ENCODE results near the gene LMX1A. TPM values are rescaled to one million over a fixed set of nuclear protein-coding genes. Genes with fewer than 3 reads are reported as not detected.
A peak's percentile ranks its signal among the peaks of the same experiment; 100 is the strongest.

LMX1A gene
- polyA plus RNA-seq, 1 donor from 2014 or later = 0.47 TPM

DNA sequence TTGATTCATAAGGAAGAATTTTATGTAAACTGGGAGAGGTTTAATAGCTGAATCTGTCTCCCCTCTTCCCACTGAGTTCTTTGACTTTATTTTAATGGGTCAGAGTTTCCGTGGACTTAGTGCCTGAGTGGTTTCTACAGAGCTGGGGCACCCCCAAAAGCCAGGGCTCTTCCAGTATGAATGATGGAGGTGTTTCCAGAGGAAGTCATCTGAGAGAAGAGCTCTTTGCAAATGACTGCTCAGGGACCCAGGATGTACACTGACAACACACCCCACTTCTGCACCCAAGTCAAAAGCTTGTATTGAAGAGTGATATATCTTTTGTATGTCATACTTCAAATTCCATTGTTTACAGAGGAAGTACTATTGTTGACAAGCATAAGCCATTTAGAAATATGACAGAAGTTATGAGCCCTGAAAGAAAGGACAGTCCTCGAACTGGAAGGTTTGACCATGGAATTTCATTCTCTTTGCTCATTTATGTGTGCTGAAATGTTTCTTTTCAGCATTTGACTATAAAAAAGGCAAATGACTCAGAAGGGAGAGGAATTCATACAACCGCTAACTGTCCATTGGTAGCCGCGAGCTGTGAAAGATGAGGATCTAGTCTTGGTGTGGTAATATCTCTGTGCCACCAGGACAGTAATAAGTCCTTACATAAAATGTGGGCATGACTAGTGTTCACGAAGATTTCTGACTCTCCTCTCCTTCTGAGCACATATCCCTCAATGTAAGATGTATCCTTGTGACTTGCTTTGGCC lies 25.4 kb upstream of the LMX1A start:
- no peaks in the 10 kb centered on the region for H3K9me2 ChIP-seq (ENCODE audit: insufficient read depth, low read length)
- peaks cover 2% of the 10 kb centered on the region for H3K27me3 ChIP-seq (ENCODE audit: insufficient read depth, low read depth, low read length)
- no peak for TF ChIP-seq EP300 (conservative IDR thresholded peaks at IDR 0.05; ENCODE audit: poor library complexity, severe bottlenecking)
- TF ChIP-seq MXI1 (conservative IDR thresholded peaks at IDR 0.05; ENCODE audit: poor library complexity, severe bottlenecking) = no peak
- no peak for TF ChIP-seq SMC3 (conservative IDR thresholded peaks at IDR 0.05; ENCODE audit: poor library complexity)
- TF ChIP-seq, protein P1, sequence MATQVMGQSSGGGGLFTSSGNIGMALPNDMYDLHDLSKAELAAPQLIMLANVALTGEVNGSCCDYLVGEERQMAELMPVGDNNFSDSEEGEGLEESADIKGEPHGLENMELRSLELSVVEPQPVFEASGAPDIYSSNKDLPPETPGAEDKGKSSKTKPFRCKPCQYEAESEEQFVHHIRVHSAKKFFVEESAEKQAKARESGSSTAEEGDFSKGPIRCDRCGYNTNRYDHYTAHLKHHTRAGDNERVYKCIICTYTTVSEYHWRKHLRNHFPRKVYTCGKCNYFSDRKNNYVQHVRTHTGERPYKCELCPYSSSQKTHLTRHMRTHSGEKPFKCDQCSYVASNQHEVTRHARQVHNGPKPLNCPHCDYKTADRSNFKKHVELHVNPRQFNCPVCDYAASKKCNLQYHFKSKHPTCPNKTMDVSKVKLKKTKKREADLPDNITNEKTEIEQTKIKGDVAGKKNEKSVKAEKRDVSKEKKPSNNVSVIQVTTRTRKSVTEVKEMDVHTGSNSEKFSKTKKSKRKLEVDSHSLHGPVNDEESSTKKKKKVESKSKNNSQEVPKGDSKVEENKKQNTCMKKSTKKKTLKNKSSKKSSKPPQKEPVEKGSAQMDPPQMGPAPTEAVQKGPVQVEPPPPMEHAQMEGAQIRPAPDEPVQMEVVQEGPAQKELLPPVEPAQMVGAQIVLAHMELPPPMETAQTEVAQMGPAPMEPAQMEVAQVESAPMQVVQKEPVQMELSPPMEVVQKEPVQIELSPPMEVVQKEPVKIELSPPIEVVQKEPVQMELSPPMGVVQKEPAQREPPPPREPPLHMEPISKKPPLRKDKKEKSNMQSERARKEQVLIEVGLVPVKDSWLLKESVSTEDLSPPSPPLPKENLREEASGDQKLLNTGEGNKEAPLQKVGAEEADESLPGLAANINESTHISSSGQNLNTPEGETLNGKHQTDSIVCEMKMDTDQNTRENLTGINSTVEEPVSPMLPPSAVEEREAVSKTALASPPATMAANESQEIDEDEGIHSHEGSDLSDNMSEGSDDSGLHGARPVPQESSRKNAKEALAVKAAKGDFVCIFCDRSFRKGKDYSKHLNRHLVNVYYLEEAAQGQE (IDR thresholded peaks at IDR 0.05; ENCODE audit: borderline replicate concordance) = no peak
- no peak for TF ChIP-seq RAD21 (conservative IDR thresholded peaks at IDR 0.05)
- TF ChIP-seq, protein P2, sequence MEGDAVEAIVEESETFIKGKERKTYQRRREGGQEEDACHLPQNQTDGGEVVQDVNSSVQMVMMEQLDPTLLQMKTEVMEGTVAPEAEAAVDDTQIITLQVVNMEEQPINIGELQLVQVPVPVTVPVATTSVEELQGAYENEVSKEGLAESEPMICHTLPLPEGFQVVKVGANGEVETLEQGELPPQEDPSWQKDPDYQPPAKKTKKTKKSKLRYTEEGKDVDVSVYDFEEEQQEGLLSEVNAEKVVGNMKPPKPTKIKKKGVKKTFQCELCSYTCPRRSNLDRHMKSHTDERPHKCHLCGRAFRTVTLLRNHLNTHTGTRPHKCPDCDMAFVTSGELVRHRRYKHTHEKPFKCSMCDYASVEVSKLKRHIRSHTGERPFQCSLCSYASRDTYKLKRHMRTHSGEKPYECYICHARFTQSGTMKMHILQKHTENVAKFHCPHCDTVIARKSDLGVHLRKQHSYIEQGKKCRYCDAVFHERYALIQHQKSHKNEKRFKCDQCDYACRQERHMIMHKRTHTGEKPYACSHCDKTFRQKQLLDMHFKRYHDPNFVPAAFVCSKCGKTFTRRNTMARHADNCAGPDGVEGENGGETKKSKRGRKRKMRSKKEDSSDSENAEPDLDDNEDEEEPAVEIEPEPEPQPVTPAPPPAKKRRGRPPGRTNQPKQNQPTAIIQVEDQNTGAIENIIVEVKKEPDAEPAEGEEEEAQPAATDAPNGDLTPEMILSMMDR (IDR thresholded peaks at IDR 0.05; ENCODE audit: poor library complexity, severe bottlenecking) = no peak
- no peak for TF ChIP-seq POLR2AphosphoS5 (IDR thresholded peaks at IDR 0.05)
- TF ChIP-seq TAF1 (IDR thresholded peaks at IDR 0.05; ENCODE audit: low read depth) = no peak

DNA sequence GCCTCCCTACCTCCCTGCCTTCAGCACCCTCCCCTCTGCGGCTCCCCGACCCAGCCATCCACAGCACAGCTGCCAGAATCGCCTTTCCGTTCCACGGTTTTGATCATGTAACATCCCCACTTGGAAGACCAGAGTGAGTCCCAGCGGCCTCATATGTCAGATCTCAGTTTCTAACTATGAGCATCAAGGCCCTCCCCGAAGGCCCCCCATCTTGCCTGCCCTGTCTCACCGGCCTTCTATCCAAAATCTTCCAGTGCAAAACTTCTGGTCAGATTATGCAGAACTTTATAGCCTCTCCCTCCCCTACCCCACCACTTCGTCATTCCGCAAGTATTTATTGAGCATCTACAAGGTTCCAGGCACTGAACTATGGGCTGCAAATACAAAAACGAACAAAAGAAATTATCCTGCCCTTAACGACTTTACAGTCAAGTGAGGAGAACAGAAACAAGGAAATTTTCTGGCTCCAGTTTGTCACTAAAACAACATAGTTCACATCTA lies 20.3 kb upstream of the LMX1A start:
- no peaks in the 10 kb centered on the region for H3K9me3 ChIP-seq (ENCODE audit: low read length)
- no peak overlapping the region for H3K4me2 ChIP-seq (ENCODE audit: low read length)
- H3K9me2 ChIP-seq (ENCODE audit: insufficient read depth, low read length) = no peaks in the 10 kb centered on the region
- no peak for TF ChIP-seq POLR2AphosphoS5 (IDR thresholded peaks at IDR 0.05)
- no peak for TF ChIP-seq RAD21 (conservative IDR thresholded peaks at IDR 0.05)
- no peak for TF ChIP-seq TAF1 (IDR thresholded peaks at IDR 0.05; ENCODE audit: low read depth)
- no peak for TF ChIP-seq SMC3 (conservative IDR thresholded peaks at IDR 0.05; ENCODE audit: poor library complexity)
- TF ChIP-seq EZH2 (IDR thresholded peaks at IDR 0.05; ENCODE audit: borderline replicate concordance, insufficient read depth, low read length, poor library complexity, severe bottlenecking) = no peak
- TF ChIP-seq, protein P1 (IDR thresholded peaks at IDR 0.05; ENCODE audit: borderline replicate concordance) = no peak
- TF ChIP-seq, protein P2 (IDR thresholded peaks at IDR 0.05; ENCODE audit: poor library complexity, severe bottlenecking) = no peak
- no peak for TF ChIP-seq EP300 (conservative IDR thresholded peaks at IDR 0.05; ENCODE audit: poor library complexity, severe bottlenecking)
- TF ChIP-seq MXI1 (conservative IDR thresholded peaks at IDR 0.05; ENCODE audit: poor library complexity, severe bottlenecking) = no peak
- H2AFZ ChIP-seq (ENCODE audit: low read depth, low read length) = no peak overlapping the region
- H3F3A ChIP-seq (ENCODE audit: insufficient read depth, low read length, poor library complexity, severe bottlenecking) = no peaks in the 10 kb centered on the region
- peaks cover 26% of the 10 kb centered on the region for H3K27me3 ChIP-seq (ENCODE audit: insufficient read depth, low read depth, low read length)
- H4K20me1 ChIP-seq (ENCODE audit: insufficient read depth) = no peaks in the 10 kb centered on the region
- H3K36me3 ChIP-seq (ENCODE audit: insufficient read depth, low read length) = no peaks in the 10 kb centered on the region
- H3K79me2 ChIP-seq (replicated peaks; ENCODE audit: insufficient read depth, low read length) = no peaks in the 10 kb centered on the region
- H3K27ac ChIP-seq (ENCODE audit: low read length) = no peak overlapping the region
- no peak overlapping the region for H3K9ac ChIP-seq (ENCODE audit: low read length)
- H3K4me3 ChIP-seq (ENCODE audit: low read length) = peak overlapping the region; percentile 28

More for the DNA sequence above, 25.4 kb upstream of the LMX1A start:
- H3K4me3 ChIP-seq (ENCODE audit: low read length) = no peak overlapping the region
- H3K79me2 ChIP-seq (replicated peaks; ENCODE audit: insufficient read depth, low read length) = no peaks in the 10 kb centered on the region
- H3K36me3 ChIP-seq (ENCODE audit: insufficient read depth, low read length) = no peaks in the 10 kb centered on the region
- H3K9ac ChIP-seq (ENCODE audit: low read length) = no peak overlapping the region
- no peaks in the 10 kb centered on the region for H4K20me1 ChIP-seq (ENCODE audit: insufficient read depth)
- no peaks in the 10 kb centered on the region for H3F3A ChIP-seq (ENCODE audit: insufficient read depth, low read length, poor library complexity, severe bottlenecking)
- H3K27ac ChIP-seq (ENCODE audit: low read length) = no peak overlapping the region
- no peak overlapping the region for H3K4me2 ChIP-seq (ENCODE audit: low read length)
- H2AFZ ChIP-seq (ENCODE audit: low read depth, low read length) = no peak overlapping the region
- H3K9me3 ChIP-seq (ENCODE audit: low read length) = no peaks in the 10 kb centered on the region

All from neural cell (in vitro differentiated cells).